BLaER1 treated with 17β-estradiol and CSF1 and Interleukin-3, amounts not matched to agents 10 nM and 100 nM (cell line): Measurements from ENCODE around the gene GDF10.
A peak's percentile ranks its signal among the peaks of the same experiment; 100 is the strongest.

Experiments used
- H3K27ac ChIP-seq, 11 experiments: shearing (Covaris generic); formaldehyde crosslinking; 2 replicates each; pipeline ENCODE4 v1.8.1; 2022
- H3K27me3 ChIP-seq, 11 experiments: shearing (Covaris generic); formaldehyde crosslinking; 2 replicates each; pipeline ENCODE4 v1.8.1; 2022
- H3K36me3 ChIP-seq, 11 experiments: shearing (Covaris generic); formaldehyde crosslinking; 2 replicates each; pipeline ENCODE4 v1.8.1; 2022
- H3K4me1 ChIP-seq, 10 experiments: shearing (Covaris generic); formaldehyde crosslinking; 2 replicates each; pipeline ENCODE4 v1.8.1; 2022
- H3K4me2 ChIP-seq, 11 experiments: shearing (Covaris generic); formaldehyde crosslinking; 2 replicates each; pipeline ENCODE4 v1.8.1; 2022
- H3K4me3 ChIP-seq, 10 experiments: shearing (Covaris generic); formaldehyde crosslinking; 2 replicates each; pipeline ENCODE4 v1.8.1; 2022
- H3K9ac ChIP-seq, 11 experiments: shearing (Covaris generic); formaldehyde crosslinking; 2 replicates each; pipeline ENCODE4 v1.8.1; 2022
- H3K9me3 ChIP-seq, 11 experiments: shearing (Covaris generic); formaldehyde crosslinking; replicated peaks in 1 of 11; 2 replicates each; pipeline ENCODE4 v1.8.1; 2022
- H4K20me1 ChIP-seq, 11 experiments: shearing (Covaris generic); formaldehyde crosslinking; 2 replicates each; pipeline ENCODE4 v1.8.1; 2022
- Cebpa-rat ChIP-seq, 11 experiments: shearing (Covaris generic); IDR thresholded peaks; 2 replicates each; pipeline ENCODE4 v1.8.1; 2022

The GDF10 gene

GRCh38 chr10:47354165-47354564 is 54.2 kb downstream of the GDF10 start:
- no peaks in the 10 kb centered on the region for H3K4me1 ChIP-seq
- H4K20me1 ChIP-seq = no peaks in the 10 kb centered on the region; a peak in 1 of 22 replicates
- no peaks in the 10 kb centered on the region for H3K27me3 ChIP-seq
- no peak for TF ChIP-seq Cebpa-rat (IDR thresholded peaks at IDR 0.05)
- no peaks in the 10 kb centered on the region for H3K36me3 ChIP-seq
- no peak overlapping the region for H3K4me3 ChIP-seq
- no peak overlapping the region for H3K9ac ChIP-seq
- no peak overlapping the region for H3K27ac ChIP-seq
- H3K9me3 ChIP-seq = no peaks in the 10 kb centered on the region
- H3K4me2 ChIP-seq = no peak overlapping the region

- Histone ChIP-seq H3K4me3 (no peak overlapping the region), H3K27me3 (no peaks in the 10 kb centered on the region), H3K9me3 (no peaks in the 10 kb centered on the region), H3K36me3 (no peaks in the 10 kb centered on the region), H3K4me2 (no peak overlapping the region), H3K27ac (no peak overlapping the region), H3K9ac (no peak overlapping the region), H3K4me1 (peaks cover 0 to under 1% (median 0%) of the 10 kb centered on the region in 10 experiments; a peak in 1 of 20 replicates), H4K20me1 (no peaks in the 10 kb centered on the region; a peak in 1 of 22 replicates)
- TF ChIP-seq Cebpa-rat (IDR thresholded peaks at IDR 0.05) = no peak
Measured at GRCh38 chr10:47354900-47355299, 54.9 kb downstream of the GDF10 start.

- Histone ChIP-seq H4K20me1 (no peaks in the 10 kb centered on the region; a peak in 1 of 22 replicates), H3K4me3 (no peak overlapping the region), H3K27me3 (no peaks in the 10 kb centered on the region), H3K27ac (no peak overlapping the region), H3K4me2 (no peak overlapping the region), H3K4me1 (peaks cover 0 to 10% (median 7%) of the 10 kb centered on the region in 10 experiments; a peak in 10 of 20 replicates), H3K9me3 (no peaks in the 10 kb centered on the region), H3K36me3 (no peaks in the 10 kb centered on the region), H3K9ac (no peak overlapping the region)
- no peak for TF ChIP-seq Cebpa-rat (IDR thresholded peaks at IDR 0.05)
Measured at GRCh38 chr10:47356708-47357107, 56.7 kb downstream of the GDF10 start.

GRCh38 chr10:47357131-47357582 is 57.2 kb downstream of the GDF10 start:
- Histone ChIP-seq H4K20me1 (no peaks in the 10 kb centered on the region; a peak in 1 of 22 replicates), H3K4me3 (no peak overlapping the region), H3K4me2 (no peak overlapping the region), H3K27me3 (no peaks in the 10 kb centered on the region), H3K36me3 (no peaks in the 10 kb centered on the region), H3K27ac (no peak overlapping the region), H3K9me3 (no peaks in the 10 kb centered on the region), H3K9ac (no peak overlapping the region), H3K4me1 (peaks cover 0 to 10% (median 7%) of the 10 kb centered on the region in 10 experiments; a peak in 10 of 20 replicates)
- no peak for TF ChIP-seq Cebpa-rat (IDR thresholded peaks at IDR 0.05)

GRCh38 chr10:47357911-47358310 is 57.9 kb downstream of the GDF10 start:
- Histone ChIP-seq H3K27me3 (no peaks in the 10 kb centered on the region), H4K20me1 (no peaks in the 10 kb centered on the region; a peak in 1 of 22 replicates), H3K27ac (no peak overlapping the region), H3K4me1 (peaks cover 0 to 10% (median 7%) of the 10 kb centered on the region in 10 experiments; a peak in 10 of 20 replicates), H3K4me2 (no peak overlapping the region), H3K4me3 (no peak overlapping the region), H3K9me3 (no peaks in the 10 kb centered on the region), H3K9ac (no peak overlapping the region), H3K36me3 (no peaks in the 10 kb centered on the region)
- no peak for TF ChIP-seq Cebpa-rat (IDR thresholded peaks at IDR 0.05)

GRCh38 chr10:47358457-47358856 is 58.5 kb downstream of the GDF10 start:
- H3K4me3 ChIP-seq = no peak overlapping the region
- H3K36me3 ChIP-seq = no peaks in the 10 kb centered on the region
- no peak overlapping the region for H3K27ac ChIP-seq
- H4K20me1 ChIP-seq = no peaks in the 10 kb centered on the region; a peak in 1 of 22 replicates
- no peak for TF ChIP-seq Cebpa-rat (IDR thresholded peaks at IDR 0.05)
- no peaks in the 10 kb centered on the region for H3K9me3 ChIP-seq
- H3K4me2 ChIP-seq = no peak overlapping the region
- H3K4me1 ChIP-seq = peaks cover 0 to 10% (median 7%) of the 10 kb centered on the region in 10 experiments; a peak in 10 of 20 replicates
- no peak overlapping the region for H3K9ac ChIP-seq
- no peaks in the 10 kb centered on the region for H3K27me3 ChIP-seq

- Histone ChIP-seq H4K20me1 (no peaks in the 10 kb centered on the region; a peak in 1 of 22 replicates), H3K9ac (no peak overlapping the region), H3K9me3 (no peaks in the 10 kb centered on the region), H3K36me3 (no peaks in the 10 kb centered on the region), H3K4me1 (peaks cover 0 to 10% (median 7%) of the 10 kb centered on the region in 10 experiments; a peak in 10 of 20 replicates), H3K27ac (no peak overlapping the region), H3K4me3 (no peak overlapping the region), H3K27me3 (no peaks in the 10 kb centered on the region), H3K4me2 (no peak overlapping the region)
- TF ChIP-seq Cebpa-rat (IDR thresholded peaks at IDR 0.05) = no peak
Measured at GRCh38 chr10:47359101-47359500, 59.1 kb downstream of the GDF10 start.

- Histone ChIP-seq H3K9me3 (no peaks in the 10 kb centered on the region), H3K4me1 (peaks cover 0 to 10% (median 7%) of the 10 kb centered on the region in 10 experiments; a peak in 10 of 20 replicates), H3K27ac (no peak overlapping the region; a peak in 1 of 22 replicates), H4K20me1 (no peaks in the 10 kb centered on the region; a peak in 1 of 22 replicates), H3K4me3 (no peak overlapping the region), H3K9ac (no peak overlapping the region), H3K4me2 (peak overlapping the region in 5 of 11 experiments; percentile 5 to 37 (median 23); a peak in 3 of 22 replicates), H3K27me3 (no peaks in the 10 kb centered on the region), H3K36me3 (no peaks in the 10 kb centered on the region)
- TF ChIP-seq Cebpa-rat (IDR thresholded peaks at IDR 0.05) = no peak
Measured at GRCh38 chr10:47359626-47360418, 59.8 kb downstream of the GDF10 start.

- no peak for TF ChIP-seq Cebpa-rat (IDR thresholded peaks at IDR 0.05)
- Histone ChIP-seq H3K4me2 (peak overlapping the region in 5 of 11 experiments; percentile 5 to 37 (median 23); a peak in 4 of 22 replicates), H3K9ac (no peak overlapping the region), H3K27ac (no peak overlapping the region; a peak in 1 of 22 replicates), H3K36me3 (no peaks in the 10 kb centered on the region), H3K9me3 (no peaks in the 10 kb centered on the region), H4K20me1 (no peaks in the 10 kb centered on the region; a peak in 1 of 22 replicates), H3K27me3 (no peaks in the 10 kb centered on the region), H3K4me1 (peaks cover 0 to 10% (median 7%) of the 10 kb centered on the region in 10 experiments; a peak in 10 of 20 replicates), H3K4me3 (no peak overlapping the region)
Measured at GRCh38 chr10:47360419-47361040, 60.5 kb downstream of the GDF10 start.
